GM18502 (cell line): Measurements from ENCODE around the gene PDCD2.
A peak's percentile ranks its signal among the peaks of the same experiment; 100 is the strongest.
"Not testable (repeated sequence)": the region's sequence is repeated elsewhere in the genome, so short reads cannot be mapped to it uniquely, and the experiment has no call there.

Experiments used
- ATAC-seq: cut with Tn5 transposase; IDR thresholded peaks from one replicate; pipeline ENCODE4 v1.9.1; 2021; ENCODE audit warnings: mild to moderate bottlenecking; ENCODE audit not compliant: unreplicated experiment, poor library complexity

The PDCD2 gene

GRCh38 chr6:170553534-170554012 is 30.9 kb downstream of the PDCD2 start:
- peak; percentile 44 for ATAC-seq

- peak; percentile 63 for ATAC-seq
Observed at GRCh38 chr6:170552765-170553533, 31.5 kb downstream of the PDCD2 start, which contains the start of gene PSMB1. PSMB1 (minus strand) TSS chr6:170553307; CDS start chr6:170553242, 65 bp downstream.

GRCh38 chr6:170545405-170545804 is 39.0 kb downstream of the PDCD2 start:
- ATAC-seq = no peak

GRCh38 chr6:170542031-170542719 is 42.3 kb downstream of the PDCD2 start:
- no peak for ATAC-seq

GRCh38 chr6:170537329-170537728 is 47.1 kb downstream of the PDCD2 start:
- no peak for ATAC-seq

- ATAC-seq = no peak
Observed at GRCh38 chr6:170536671-170537070, 47.8 kb downstream of the PDCD2 start.

- ATAC-seq = no peak
Observed at GRCh38 chr6:170535004-170535403, 49.4 kb downstream of the PDCD2 start.

GRCh38 chr6:170533792-170534191 is 50.6 kb downstream of the PDCD2 start:
- ATAC-seq = no peak

GRCh38 chr6:170532867-170533488 is 51.5 kb downstream of the PDCD2 start:
- ATAC-seq = no peak

GRCh38 chr6:170529839-170530469 is 54.5 kb downstream of the PDCD2 start:
- peak; percentile 84 for ATAC-seq

GRCh38 chr6:170527995-170528394 is 56.4 kb downstream of the PDCD2 start:
- not testable (repeated sequence) for ATAC-seq

GRCh38 chr6:170525795-170526194 is 58.6 kb downstream of the PDCD2 start:
- no peak for ATAC-seq
